ENCODE measurements around the gene LRRC53.

The LRRC53 gene

GRCh38 chr1:74504125-74504932, 8.1 kb downstream of the LRRC53 start:
- DNase-seq (ENCODE audit: insufficient read length, low spot score) = peak; percentile 0

GRCh38 chr1:74502858-74503257, 9.6 kb downstream of the LRRC53 start:
- DNase-seq (ENCODE audit: insufficient read length, low spot score) = no peak
- no peak for FAIRE-seq

More at GRCh38 chr1:74504125-74504932, 8.1 kb downstream of the LRRC53 start:
- no peak for FAIRE-seq

- no peak for FAIRE-seq
- DNase-seq (ENCODE audit: insufficient read length, low spot score) = peak; percentile 2
Measured at GRCh38 chr1:74502432-74502831, 10.0 kb downstream of the LRRC53 start.

DNA sequence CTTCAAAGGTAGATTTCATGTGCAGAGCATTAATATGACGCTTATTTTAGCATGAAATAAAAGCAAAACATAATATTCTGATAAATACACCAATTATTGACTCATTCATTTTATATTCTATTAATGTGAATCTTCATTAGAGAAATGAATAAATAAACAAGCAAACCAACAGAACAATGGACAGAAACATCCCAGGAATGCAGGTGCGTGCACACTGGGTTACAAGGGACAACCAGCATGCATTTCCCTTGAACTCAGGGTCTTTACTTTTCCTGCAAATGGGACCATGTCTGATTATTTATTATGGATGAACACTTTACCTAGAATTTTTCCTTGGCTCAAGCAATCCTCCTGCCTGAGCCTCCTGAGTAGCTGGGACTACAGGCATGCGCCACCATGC, 13.5 kb downstream of the LRRC53 start:
- DNase-seq (ENCODE audit: insufficient read length, low spot score) (no peak), FAIRE-seq (no peak)

- no peak for DNase-seq (ENCODE audit: insufficient read length, low spot score)
- FAIRE-seq = no peak
Measured at GRCh38 chr1:74496669-74497068, 15.7 kb downstream of the LRRC53 start.

DNA sequence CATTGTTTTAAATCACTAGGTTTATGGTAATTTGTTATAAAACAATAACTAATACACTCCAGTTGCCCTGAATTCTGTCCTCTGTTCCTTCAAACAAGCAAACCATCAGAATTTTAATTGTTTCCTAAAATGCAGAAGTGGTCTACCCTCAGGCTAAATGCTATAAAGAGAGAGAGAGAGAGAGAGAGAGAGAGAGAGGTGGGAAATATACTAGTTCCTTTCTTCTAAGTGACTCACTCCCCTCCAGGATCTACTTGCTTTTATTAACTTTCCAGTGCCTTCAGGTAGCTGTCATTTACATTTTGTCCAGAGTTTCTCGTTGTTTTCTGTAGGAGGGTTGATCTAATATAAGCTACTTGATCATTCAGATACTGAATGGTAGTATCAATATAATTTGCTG, 26.4 kb downstream of the LRRC53 start:
- FAIRE-seq (no peak), DNase-seq (ENCODE audit: insufficient read length, low spot score) (no peak)

DNA sequence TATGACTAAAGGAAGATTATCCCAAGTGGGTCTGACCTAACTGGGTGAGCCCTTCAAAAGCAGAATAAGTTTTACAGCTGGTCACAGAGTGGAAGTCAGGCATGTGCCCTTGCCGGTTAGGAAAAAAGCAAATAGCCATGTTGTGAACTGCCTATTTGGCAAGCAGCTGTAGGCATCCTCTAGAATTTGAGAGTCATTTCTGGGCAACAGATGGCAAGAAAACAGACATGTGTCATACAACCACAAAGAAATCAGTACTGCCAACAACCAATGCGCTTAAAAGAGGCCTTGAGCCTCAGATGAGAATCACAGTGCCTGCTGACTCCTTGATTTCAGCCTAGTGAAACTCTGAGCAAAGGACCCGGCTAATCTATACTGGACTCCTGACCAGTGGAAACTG, 26.8 kb downstream of the LRRC53 start:
- DNase-seq (ENCODE audit: insufficient read length, low spot score) = no peak
- FAIRE-seq = no peak

GRCh38 chr1:74481607-74482006, 30.8 kb downstream of the LRRC53 start:
- FAIRE-seq = no peak

GRCh38 chr1:74480068-74480467, 32.3 kb downstream of the LRRC53 start:
- FAIRE-seq = no peak
- no peak for DNase-seq (ENCODE audit: insufficient read length, low spot score)

More at GRCh38 chr1:74481607-74482006, 30.8 kb downstream of the LRRC53 start:
- no peak for DNase-seq (ENCODE audit: insufficient read length, low spot score)

GRCh38 chr1:74478979-74479378, 33.4 kb downstream of the LRRC53 start:
- no peak for DNase-seq (ENCODE audit: insufficient read length, low spot score)
- FAIRE-seq = no peak

- no peak for FAIRE-seq
- DNase-seq (ENCODE audit: insufficient read length, low spot score) = no peak
Measured at GRCh38 chr1:74474585-74474984, 37.8 kb downstream of the LRRC53 start.

DNA sequence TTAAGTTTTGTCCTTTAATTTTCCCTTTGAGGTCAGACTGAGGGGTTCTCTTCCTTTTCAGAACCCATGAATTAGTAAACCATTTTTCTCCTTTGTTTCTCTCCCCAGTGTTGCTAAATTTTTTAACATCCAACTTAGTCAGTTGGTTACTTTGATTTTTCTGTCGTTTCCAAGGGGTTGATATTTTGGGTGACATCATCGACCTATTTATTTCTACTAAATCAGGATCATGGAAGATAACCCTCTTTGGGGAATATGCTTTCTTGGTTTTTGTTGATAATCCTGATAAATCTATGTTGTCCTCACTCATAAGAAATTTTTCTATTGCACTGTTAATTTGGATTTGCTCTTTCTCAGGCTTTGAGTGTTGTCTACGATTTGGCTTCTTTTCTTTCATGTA, 40.9 kb downstream of the LRRC53 start:
- no peak for FAIRE-seq
- DNase-seq (ENCODE audit: insufficient read length, low spot score) = no peak

- no peak for DNase-seq (ENCODE audit: insufficient read length, low spot score)
- no peak for FAIRE-seq
Measured at GRCh38 chr1:74470936-74471335, 41.5 kb downstream of the LRRC53 start.

DNA sequence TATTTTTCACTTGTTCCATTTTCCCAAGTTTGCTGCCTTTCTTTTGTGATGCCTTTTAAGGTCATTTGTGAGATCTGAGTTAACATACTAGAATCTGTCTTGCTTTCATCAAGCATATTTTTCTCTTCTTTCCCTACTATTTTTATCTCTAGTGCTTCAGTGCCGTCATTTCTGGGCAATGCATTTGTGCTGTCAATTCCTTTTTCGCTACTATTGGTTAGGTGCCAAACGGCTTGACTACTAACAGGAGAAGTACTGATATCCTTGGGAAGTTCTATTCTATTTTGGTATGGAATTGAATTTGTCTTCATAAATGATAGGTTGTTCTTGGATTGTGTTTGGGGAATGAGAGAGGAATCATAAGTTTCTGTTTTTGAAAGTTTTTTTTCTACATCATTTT, 42.2 kb downstream of the LRRC53 start:
- DNase-seq (ENCODE audit: insufficient read length, low spot score) (no peak), FAIRE-seq (no peak)

DNA sequence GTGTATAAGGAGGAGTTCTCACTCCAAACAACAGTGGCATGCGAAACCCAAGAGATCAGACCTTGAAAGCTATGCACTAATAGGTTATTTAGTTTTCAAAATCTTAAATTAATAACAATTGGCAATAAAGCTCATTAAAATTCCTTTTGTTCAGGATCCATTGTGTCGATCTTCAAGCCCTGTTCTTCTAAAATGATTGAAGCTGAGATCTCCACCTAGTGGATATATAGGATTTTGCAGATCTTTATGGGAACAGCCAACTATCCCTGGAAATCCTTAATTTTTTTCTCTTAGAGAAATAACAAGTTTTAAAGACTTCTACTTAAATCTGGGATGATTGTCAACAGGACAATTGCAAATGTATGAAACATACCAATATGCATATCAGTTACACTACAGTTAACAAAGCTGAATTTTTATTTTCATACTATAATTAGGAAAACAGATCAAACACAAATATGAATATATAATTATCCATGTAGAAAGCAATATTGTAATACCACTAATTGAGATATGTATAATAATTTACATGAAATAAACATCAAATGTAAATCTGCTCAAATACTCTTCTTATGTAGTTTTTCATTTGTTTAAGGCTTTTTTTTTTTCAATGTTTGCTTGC, 43.3 kb downstream of the LRRC53 start:
- no peak for FAIRE-seq
- DNase-seq (ENCODE audit: insufficient read length, low spot score) = peak; percentile 1

DNA sequence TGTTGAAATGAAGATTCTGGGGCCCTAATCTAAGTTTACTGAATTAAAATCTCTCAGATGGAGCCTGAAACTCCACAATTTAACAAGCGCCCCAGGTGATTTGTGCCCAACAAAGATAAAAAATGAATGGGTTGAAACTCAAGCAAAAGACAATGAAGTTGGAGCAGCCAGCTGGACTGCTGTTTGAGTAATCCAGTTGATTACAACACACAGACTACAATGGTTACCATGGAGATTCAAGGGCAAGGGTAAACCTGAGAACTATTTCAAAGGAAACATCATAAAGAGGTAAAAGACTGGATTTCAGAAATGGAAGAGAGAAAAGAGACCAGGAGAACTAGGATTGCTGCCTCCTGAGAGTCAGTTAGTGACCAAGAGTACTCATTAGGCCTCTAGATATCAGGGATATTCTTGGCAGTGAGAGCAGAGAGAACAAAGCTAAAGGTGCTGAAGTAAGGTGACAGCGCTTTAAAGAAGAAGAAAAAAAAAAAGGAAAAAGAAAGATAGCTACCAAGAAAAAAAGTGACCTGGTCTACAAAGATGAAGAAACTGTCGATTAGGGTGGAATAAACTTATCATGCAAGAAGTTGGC, 44.5 kb downstream of the LRRC53 start:
- DNase-seq (ENCODE audit: insufficient read length, low spot score) = no peak
- no peak for FAIRE-seq

DNA sequence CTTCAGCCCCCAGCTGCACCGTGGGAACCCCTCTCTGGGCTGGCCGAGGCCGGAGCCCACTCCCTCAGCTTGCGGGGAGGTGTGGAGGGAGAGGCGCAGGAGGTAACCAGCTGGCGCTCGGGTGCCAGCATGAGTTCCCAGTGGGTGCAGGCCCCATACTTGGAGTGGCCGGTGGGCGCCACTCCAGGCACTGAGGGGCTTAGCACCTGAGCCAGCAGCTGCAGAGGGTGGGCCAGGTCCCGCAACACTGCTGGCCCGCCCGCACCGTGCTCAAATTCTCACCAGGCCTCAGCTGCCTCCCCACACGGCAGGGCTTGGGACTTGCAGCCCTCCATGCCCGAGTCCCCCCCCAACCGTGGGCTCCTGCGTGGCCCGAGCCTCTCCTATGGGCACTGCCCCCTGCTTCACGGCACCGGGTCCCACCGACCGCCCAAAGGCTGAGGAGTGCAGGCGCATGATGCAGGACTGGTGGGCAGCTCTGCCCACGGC, 47.2 kb downstream of the LRRC53 start:
- DNase-seq (ENCODE audit: insufficient read length, low spot score) (no peak), FAIRE-seq (no peak)

DNA sequence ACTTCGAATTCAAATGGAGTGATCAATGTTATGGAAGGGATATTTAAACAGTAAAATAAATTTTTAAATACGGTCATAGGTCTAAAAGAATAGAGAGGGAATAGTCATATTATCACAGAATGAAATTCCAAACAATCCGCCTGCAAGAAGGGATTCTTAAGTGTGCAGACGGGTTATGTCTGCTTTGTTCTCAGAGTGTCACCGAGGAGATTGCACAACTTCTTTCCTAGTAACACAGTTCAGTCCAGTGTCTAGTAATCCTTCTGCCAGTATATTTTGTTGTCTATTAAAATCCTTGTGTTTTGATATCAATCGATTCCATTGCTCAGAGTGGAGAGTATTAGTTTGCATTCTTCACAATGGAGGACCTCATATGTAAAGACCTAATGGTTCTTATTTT, 48.4 kb downstream of the LRRC53 start:
- no peak for FAIRE-seq
- no peak for DNase-seq (ENCODE audit: insufficient read length, low spot score)

- DNase-seq (ENCODE audit: insufficient read length, low spot score) (no peak), FAIRE-seq (no peak)
Measured at GRCh38 chr1:74463333-74463988, 49.0 kb downstream of the LRRC53 start.

- no peak for DNase-seq (ENCODE audit: insufficient read length, low spot score)
- no peak for FAIRE-seq
Measured at GRCh38 chr1:74457253-74457652, 55.2 kb downstream of the LRRC53 start.

GRCh38 chr1:74455390-74455789, 57.0 kb downstream of the LRRC53 start:
- no peak for FAIRE-seq
- DNase-seq (ENCODE audit: insufficient read length, low spot score) = no peak
